Activated naive CD8-positive, alpha-beta T cell treated with anti-CD3 and anti-CD28 coated beads, Interleukin-2, amount 50 U/mL, for 24 hours (primary cell): ENCODE results near the gene ADH1B.

Experiments used
- ATAC-seq: fragments of 150-1000 bp; cut with Tn5 transposase; one replicate; pipeline ENCODE4 v1.10.0; 2021
- DNase-seq: peaks from one replicate; pipeline ENCODE4 v3.0.0; 2021
- H3K27ac Mint-ChIP-seq: one replicate; pipeline ENCODE4 v1.8.0; 2021; ENCODE audit warnings: mild to moderate bottlenecking, mixed read lengths
- H3K27me3 Mint-ChIP-seq: one replicate; pipeline ENCODE4 v1.8.0; 2021; ENCODE audit warnings: mixed read lengths
- H3K36me3 Mint-ChIP-seq: one replicate; pipeline ENCODE4 v1.8.0; 2021; ENCODE audit warnings: low read depth, mixed read lengths
- H3K4me1 Mint-ChIP-seq: one replicate; pipeline ENCODE4 v1.8.0; 2021; ENCODE audit warnings: mixed read lengths
- H3K4me3 Mint-ChIP-seq: one replicate; pipeline ENCODE4 v1.8.0; 2021; ENCODE audit warnings: mild to moderate bottlenecking, moderate library complexity, mixed read lengths
- H3K9me3 Mint-ChIP-seq: one replicate; pipeline ENCODE4 v1.8.0; 2021; ENCODE audit warnings: mixed read lengths

The ADH1B gene

DNA sequence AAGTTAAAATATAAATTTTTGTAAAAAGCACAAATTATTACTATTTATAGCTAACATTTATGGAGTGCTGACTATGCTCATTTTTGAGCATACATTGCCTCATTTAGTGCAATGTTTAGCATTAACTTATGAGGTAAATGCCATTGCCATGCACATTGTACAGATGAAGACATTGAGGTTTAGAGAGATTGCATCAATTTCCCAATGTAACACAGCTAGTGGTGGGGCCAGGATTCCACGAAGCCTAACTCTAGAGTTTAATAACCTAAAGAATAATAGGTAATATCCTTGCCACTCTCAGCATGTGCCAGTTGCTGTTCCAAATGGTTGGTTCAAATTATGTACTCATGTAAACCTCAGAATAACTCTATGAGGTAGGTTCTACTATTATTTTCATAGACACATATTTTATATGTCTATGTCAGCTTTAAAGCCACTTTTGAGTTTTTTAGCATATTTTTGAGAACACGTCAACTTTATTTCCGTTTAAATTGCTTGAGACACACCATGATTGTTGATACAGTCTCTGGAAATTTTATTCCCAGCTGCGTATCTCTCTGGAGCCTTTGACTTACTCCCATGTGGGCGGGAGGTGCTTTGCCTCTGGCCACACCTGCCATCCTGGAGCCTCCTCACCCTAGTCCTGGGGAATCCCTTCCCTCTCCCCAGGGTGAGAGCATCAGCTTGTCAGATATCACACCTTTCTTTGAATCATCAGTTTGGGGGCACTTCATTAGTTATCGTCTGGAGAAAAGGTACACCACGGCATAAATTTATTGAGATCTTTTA is 19.6 kb downstream of the ADH1B start:
- no peaks in the 10 kb centered on the region for H3K27me3 Mint-ChIP-seq
- H3K4me1 Mint-ChIP-seq, result no peaks in the 10 kb centered on the region
- H3K27ac Mint-ChIP-seq, result no peak overlapping the region
- no peak overlapping the region for H3K4me3 Mint-ChIP-seq
- H3K9me3 Mint-ChIP-seq, result peaks cover 18% of the 10 kb centered on the region
- ATAC-seq (no peak), DNase-seq (no peak)
- no peaks in the 10 kb centered on the region for H3K36me3 Mint-ChIP-seq

DNA sequence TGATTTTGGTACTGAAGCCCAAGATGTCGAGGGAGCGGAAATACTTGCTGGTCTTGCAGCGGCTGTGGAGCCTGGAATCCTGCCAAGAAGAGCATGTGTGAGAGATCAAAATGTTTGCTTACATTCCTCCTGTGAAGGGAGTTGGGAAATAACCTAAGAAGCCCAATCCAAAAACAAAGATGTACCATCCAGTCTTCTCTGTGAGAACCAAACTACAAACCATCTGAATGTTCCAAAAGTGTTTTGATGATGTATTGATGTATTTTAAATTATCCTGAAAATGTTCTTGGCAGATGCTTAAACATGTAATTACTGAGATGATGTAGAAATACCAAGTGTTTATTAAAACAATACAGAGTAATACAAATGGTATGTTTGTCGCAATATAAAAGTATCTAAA is 20.3 kb downstream of the ADH1B start:
- Mint-ChIP-seq H3K9me3 (peaks cover 24% of the 10 kb centered on the region), H3K4me1 (no peaks in the 10 kb centered on the region), H3K36me3 (no peaks in the 10 kb centered on the region), H3K27me3 (no peaks in the 10 kb centered on the region), H3K4me3 (no peak overlapping the region), H3K27ac (no peak overlapping the region)
- DNase-seq (no peak), ATAC-seq (no peak)

DNA sequence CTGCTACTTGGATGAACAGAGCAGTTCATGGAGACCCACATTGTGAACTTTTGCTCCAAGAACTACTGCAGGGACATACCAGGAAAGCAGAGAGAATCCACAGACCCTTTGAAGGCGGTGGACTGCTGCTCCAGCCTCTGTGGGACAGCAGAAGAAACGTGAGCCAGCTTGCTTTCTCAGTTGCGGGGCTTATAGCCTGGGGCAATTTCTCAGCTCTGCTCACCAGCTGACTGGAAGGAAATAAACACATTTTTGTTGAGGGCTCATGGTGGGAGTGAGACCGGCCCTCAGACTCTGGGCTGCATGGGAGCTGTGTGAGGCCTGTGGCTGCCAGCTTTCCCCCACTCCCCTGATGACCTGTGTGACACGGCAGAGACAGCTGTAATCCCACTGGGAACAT is 27.8 kb downstream of the ADH1B start:
- no peak overlapping the region for H3K27ac Mint-ChIP-seq
- no peaks in the 10 kb centered on the region for H3K4me1 Mint-ChIP-seq
- ATAC-seq (no peak), DNase-seq (no peak)
- no peak overlapping the region for H3K4me3 Mint-ChIP-seq
- no peaks in the 10 kb centered on the region for H3K36me3 Mint-ChIP-seq
- peaks cover 2% of the 10 kb centered on the region for H3K27me3 Mint-ChIP-seq
- peaks cover 29% of the 10 kb centered on the region for H3K9me3 Mint-ChIP-seq

DNA sequence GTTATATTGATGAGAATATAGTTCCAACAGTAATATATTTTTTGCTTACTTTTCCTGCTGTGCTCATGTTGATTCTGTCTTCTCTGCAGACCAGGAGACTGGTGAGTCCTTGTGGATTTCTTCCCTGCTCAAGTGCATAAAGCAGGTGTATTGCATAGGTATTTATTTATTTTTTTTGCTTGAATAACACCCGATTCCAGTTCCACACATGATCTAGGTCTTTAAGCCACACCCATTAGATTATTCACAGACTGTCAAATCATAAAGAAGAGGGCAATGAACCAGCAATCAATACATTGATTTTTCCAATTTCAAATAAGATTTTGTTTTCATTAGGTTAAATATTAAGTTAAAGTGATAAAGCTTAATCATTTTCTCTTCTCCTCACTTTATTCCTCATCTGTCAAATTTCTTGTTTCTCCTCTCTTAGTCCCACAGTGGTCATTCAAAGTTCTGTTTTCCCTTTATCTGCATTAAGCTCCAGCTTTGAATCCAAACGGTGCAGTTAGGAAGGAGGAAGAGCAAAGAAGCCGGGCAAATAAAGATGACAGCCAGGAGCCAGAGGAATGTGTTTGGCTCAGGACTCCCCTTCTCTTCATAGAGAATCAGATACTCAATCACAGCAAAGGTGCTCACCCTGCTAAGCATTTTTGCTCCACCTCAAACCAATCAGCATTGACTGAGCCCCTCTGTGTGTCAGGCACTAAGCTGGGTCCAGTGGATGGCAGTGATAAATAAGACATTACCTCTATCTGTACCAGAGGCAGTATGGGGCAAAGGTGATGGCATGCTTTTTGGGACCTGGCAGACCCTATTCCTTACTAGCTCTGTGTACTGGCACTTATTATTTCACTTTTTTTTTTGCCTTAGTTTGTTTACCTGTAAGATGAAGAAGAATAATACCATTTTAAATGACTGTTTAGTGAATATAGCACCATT is 30.1 kb downstream of the ADH1B start, which contains the start of gene ADH1A:
Gene ADH1A (minus strand): TSS at position 138 of the 939 bp plus-strand sequence. CDS start 71 bp downstream, at position 67.
- no peak for ATAC-seq

DNA sequence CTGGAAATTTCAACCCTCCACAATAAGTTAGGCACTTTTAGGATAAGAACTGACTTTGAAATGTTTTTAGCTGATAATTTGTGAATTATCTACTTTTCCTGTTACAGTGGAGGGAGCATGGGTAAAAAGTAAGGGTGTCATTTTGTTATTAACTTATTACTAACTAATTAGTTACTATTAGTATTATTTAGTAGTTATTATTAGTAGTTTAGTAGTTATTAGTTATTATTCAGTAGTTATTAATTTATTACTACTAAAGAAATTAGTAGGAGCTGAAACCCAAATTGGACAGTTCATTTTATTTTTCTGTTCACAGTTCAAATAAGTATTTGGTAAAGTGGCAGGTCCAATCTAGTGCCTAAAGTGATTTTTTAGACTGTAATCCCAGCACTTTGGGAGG is 35.8 kb downstream of the ADH1B start:
- ATAC-seq (no peak), DNase-seq (no peak)
- H3K27me3 Mint-ChIP-seq, result no peaks in the 10 kb centered on the region
- H3K27ac Mint-ChIP-seq, result no peak overlapping the region
- H3K36me3 Mint-ChIP-seq, result no peaks in the 10 kb centered on the region
- no peak overlapping the region for H3K4me3 Mint-ChIP-seq
- H3K4me1 Mint-ChIP-seq, result no peaks in the 10 kb centered on the region
- H3K9me3 Mint-ChIP-seq, result no peaks in the 10 kb centered on the region

More for the DNA sequence above, 30.1 kb downstream of the ADH1B start, which contains the start of gene ADH1A:
- DNase-seq, result no peak
- Mint-ChIP-seq H3K27ac (no peak within 1 kb of the TSS), H3K4me1 (no peaks in the 10 kb centered on the region), H3K4me3 (no peak within 1 kb of the TSS), H3K9me3 (peaks cover 17% of the 10 kb centered on the region), H3K36me3 (no peaks in the 10 kb centered on the region), H3K27me3 (peaks cover 2% of the 10 kb centered on the region)

DNA sequence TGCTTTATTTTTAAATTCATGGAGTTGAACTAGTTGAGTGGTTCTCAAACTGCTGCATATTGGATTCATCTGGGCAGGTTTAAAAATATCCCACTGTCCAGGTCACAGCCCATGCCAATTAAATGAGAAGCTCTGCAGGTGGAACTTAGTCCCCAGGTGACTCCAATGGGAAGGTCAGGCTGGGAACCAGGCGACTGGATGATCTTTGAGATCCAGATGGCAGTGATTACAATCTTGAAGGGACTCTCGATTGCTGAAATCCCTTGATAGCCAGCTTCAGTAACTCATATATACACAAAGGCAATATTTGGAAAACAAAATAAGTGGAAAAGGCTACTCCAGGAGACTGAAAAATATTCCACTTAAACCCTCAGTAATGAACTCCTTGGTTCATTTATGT is 38.5 kb downstream of the ADH1B start:
- Mint-ChIP-seq H3K9me3 (no peaks in the 10 kb centered on the region), H3K27ac (no peak overlapping the region), H3K4me1 (no peaks in the 10 kb centered on the region), H3K4me3 (no peak overlapping the region), H3K36me3 (no peaks in the 10 kb centered on the region), H3K27me3 (peaks cover 8% of the 10 kb centered on the region)
- no peak for ATAC-seq
- DNase-seq, result no peak

DNA sequence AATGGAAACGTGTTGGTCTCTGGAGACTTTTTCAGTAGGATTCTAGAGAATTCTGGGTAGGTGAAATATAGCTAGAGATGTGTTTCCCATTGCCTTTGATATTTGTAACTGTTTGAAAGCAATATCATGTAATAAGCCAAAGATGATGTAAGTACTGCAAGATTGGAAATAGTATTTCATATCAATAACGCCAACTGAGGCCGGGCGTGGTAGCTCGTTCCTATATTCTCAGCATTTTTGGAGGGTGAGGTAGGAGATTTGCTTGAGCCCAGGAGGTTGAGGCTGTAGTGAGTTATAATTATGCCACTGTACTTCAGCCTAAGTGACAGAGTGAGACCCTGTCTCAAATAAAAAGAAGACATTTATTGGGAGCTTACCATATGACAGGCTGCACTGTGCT is 39.9 kb downstream of the ADH1B start:
- Mint-ChIP-seq H3K4me1 (no peaks in the 10 kb centered on the region), H3K27me3 (peaks cover 8% of the 10 kb centered on the region), H3K27ac (no peak overlapping the region), H3K9me3 (no peaks in the 10 kb centered on the region), H3K4me3 (no peak overlapping the region), H3K36me3 (no peaks in the 10 kb centered on the region)
- ATAC-seq (no peak), DNase-seq (no peak)

DNA sequence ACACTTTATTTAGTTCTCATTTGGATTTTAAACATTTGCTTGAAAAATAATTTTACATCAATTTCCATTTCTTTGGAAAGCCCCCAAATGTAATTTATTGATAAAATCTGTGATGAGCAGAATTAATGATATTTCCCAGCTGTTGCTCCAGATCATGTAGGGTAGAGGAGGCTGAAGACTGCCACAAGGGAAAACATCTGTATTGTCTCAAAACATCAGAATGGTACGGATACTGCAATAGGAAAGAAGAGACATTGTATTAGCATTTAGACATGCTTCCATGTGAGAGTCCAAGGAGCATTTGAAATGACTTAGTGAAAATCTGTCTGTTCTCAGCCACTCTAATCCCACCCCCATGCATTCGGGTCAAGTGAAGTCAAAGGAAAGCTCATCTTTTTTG is 44.8 kb downstream of the ADH1B start:
- no peak for ATAC-seq
- DNase-seq, result no peak
- Mint-ChIP-seq H3K4me3 (no peak overlapping the region), H3K9me3 (no peaks in the 10 kb centered on the region), H3K4me1 (no peaks in the 10 kb centered on the region), H3K27me3 (peaks cover 8% of the 10 kb centered on the region), H3K36me3 (no peaks in the 10 kb centered on the region), H3K27ac (no peak overlapping the region)

DNA sequence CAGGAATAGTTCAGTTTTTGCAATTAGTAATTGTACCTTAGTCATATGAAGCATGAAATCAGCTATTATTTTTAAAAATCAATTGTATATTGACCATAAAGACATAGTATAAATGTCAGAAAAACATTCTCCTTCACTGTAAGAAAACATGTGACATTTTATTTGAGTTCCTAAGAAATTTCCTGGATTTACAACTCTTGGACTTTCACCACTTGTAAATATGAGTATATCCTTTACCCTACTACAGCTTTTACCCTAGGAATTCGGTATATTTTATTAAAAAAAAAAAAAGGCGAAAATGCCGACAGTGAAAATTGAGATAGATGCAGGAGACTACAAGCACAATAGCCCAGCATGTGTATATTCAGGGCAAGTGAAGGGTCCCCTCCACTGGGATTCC is 45.3 kb downstream of the ADH1B start:
- DNase-seq (no peak), ATAC-seq (no peak)
- Mint-ChIP-seq H3K9me3 (no peaks in the 10 kb centered on the region), H3K4me3 (no peak overlapping the region), H3K27me3 (peaks cover 8% of the 10 kb centered on the region), H3K36me3 (no peaks in the 10 kb centered on the region), H3K27ac (no peak overlapping the region), H3K4me1 (no peaks in the 10 kb centered on the region)

DNA sequence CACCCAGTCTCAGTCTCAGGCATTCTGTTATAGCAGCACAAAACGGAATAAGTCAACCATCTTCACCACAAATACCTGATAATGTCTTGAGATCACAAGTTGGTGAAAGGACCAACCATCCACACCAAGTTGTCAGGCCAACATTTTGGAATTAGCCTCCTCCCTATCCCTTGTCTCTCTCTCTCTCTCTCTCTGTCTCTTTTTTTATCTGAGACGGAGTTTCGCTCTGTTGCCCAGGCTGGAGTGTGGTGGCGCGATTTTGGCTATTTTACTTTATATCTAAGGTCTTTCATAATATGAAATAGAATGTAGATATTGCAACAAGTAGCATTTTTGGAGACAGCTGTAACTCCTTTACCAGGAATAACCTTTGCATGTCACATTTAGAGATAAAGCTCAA is 46.2 kb downstream of the ADH1B start:
- no peaks in the 10 kb centered on the region for H3K36me3 Mint-ChIP-seq
- ATAC-seq, result no peak
- H3K4me1 Mint-ChIP-seq, result no peaks in the 10 kb centered on the region
- DNase-seq, result no peak
- no peak overlapping the region for H3K4me3 Mint-ChIP-seq
- peaks cover 6% of the 10 kb centered on the region for H3K27me3 Mint-ChIP-seq
- H3K27ac Mint-ChIP-seq, result no peak overlapping the region
- no peaks in the 10 kb centered on the region for H3K9me3 Mint-ChIP-seq

DNA sequence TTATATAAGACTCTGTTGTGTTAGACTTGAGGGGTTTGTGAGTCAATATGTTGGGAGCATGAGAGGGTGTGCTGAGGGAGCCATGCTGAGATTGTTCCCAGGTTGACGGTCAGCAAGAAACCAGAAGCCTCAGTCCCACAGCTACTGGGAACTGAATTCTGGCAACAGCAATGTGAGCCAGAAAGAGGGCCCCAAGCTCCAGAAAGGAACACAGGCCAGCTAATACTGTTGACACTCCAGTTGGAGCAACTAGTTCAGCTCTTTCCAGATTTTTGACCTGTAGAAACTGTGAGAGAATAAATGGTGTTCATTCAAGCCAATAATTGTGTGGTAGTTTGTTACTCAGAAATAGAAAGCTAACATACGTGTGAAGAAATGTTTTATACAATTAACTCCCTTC is 47.5 kb downstream of the ADH1B start:
- H3K27me3 Mint-ChIP-seq, result no peaks in the 10 kb centered on the region
- no peak overlapping the region for H3K4me3 Mint-ChIP-seq
- no peak overlapping the region for H3K27ac Mint-ChIP-seq
- no peaks in the 10 kb centered on the region for H3K36me3 Mint-ChIP-seq
- DNase-seq (no peak), ATAC-seq (no peak)
- H3K9me3 Mint-ChIP-seq, result no peaks in the 10 kb centered on the region
- no peaks in the 10 kb centered on the region for H3K4me1 Mint-ChIP-seq

DNA sequence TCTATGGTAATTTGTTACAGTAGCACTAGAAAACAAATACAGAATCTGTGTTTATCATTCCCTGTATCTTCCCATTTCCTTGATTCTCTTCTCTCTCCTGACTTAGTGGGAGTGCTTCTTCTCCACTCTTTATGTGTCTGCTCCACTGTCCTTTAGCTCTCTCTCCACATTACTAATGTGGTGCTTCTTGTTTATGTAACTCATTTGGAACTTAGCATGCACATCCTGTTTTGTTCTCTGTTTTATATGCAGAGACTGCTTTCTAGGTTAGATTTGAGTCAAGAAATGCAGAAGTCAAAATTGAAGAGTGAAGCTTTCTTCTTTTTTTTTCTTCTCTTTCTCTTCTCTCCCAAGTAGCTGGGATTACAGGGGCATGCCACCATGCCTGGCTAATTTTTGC is 56.3 kb downstream of the ADH1B start:
- ATAC-seq (no peak), DNase-seq (no peak)
- Mint-ChIP-seq H3K4me1 (no peaks in the 10 kb centered on the region), H3K4me3 (no peak overlapping the region), H3K27ac (no peak overlapping the region), H3K36me3 (no peaks in the 10 kb centered on the region), H3K9me3 (peaks cover 9% of the 10 kb centered on the region), H3K27me3 (peaks cover 2% of the 10 kb centered on the region)
